ENCODE measurements around the gene C20orf204. TPM values are rescaled to one million over a fixed set of nuclear protein-coding genes. Genes with fewer than 3 reads are reported as not detected.
"Not testable (repeated sequence)": the region's sequence is repeated elsewhere in the genome, so short reads cannot be mapped to it uniquely, and the experiment has no call there.

Gene C20orf204
- polyA plus RNA-seq, 4 donors = 0.91 to 2.4 (median 1.6) TPM

- H3K36me3 ChIP-seq (ENCODE audit: control insufficient read depth in 3 of 3, insufficient read depth in 2 of 3, low read depth in 1 of 3, low read length in 3 of 3) = peaks cover 8 to 77% (median 24%) of the 10 kb centered on the region in 3 donors
- no peaks in the 10 kb centered on the region for H3K4me1 ChIP-seq (ENCODE audit: control insufficient read depth in 3 of 3, insufficient read depth in 2 of 3, low read depth in 1 of 3, low read length in 2 of 3)
- no peak for FAIRE-seq
- no peak for DNase-seq
- H3K27me3 ChIP-seq (ENCODE audit: control insufficient read depth in 3 of 3, insufficient read depth in 3 of 3, low read length in 3 of 3) = no peaks in the 10 kb centered on the region
- H3K9me3 ChIP-seq (ENCODE audit: control insufficient read depth in 2 of 2, insufficient read depth in 1 of 2, low read depth in 1 of 2, low read length in 1 of 2) = peaks cover 0 to 13% of the 10 kb centered on the region in 2 donors
- WGBS, 3 donors = 88 to 93% (median 88%) methylated on average over 8 of the region's 8 CpGs
- peak overlapping the region in 1 of 3 donors; percentile 69 for H3K27ac ChIP-seq (ENCODE audit: low read depth in 1 of 3, low read length in 2 of 3)
- no peak overlapping the region for H3K4me3 ChIP-seq (ENCODE audit: low read depth in 1 of 3, low read length in 3 of 3)
Measured at GRCh38 chr20:64010711-64011237, 25.2 kb upstream of the C20orf204 start.

- FAIRE-seq (no peak), DNase-seq (no peak)
- Histone ChIP-seq H3K36me3 (ENCODE audit: control insufficient read depth in 3 of 3, insufficient read depth in 2 of 3, low read depth in 1 of 3, low read length in 3 of 3) (peaks cover 8 to 78% (median 25%) of the 10 kb centered on the region in 3 donors), H3K27ac (ENCODE audit: low read depth in 1 of 3, low read length in 2 of 3) (peak overlapping the region in 1 of 3 donors; percentile 69), H3K4me1 (ENCODE audit: control insufficient read depth in 3 of 3, insufficient read depth in 2 of 3, low read depth in 1 of 3, low read length in 2 of 3) (no peaks in the 10 kb centered on the region), H3K9me3 (ENCODE audit: control insufficient read depth in 2 of 2, insufficient read depth in 1 of 2, low read depth in 1 of 2, low read length in 1 of 2) (peaks cover 0 to 13% of the 10 kb centered on the region in 2 donors), H3K4me3 (ENCODE audit: low read depth in 1 of 3, low read length in 3 of 3) (no peak overlapping the region), H3K27me3 (ENCODE audit: control insufficient read depth in 3 of 3, insufficient read depth in 3 of 3, low read length in 3 of 3) (no peaks in the 10 kb centered on the region)
- 96 to 98% (median 96%) methylated on average over 16 of the region's 16 CpGs for WGBS, 3 donors
Measured at GRCh38 chr20:64011366-64011779, 24.6 kb upstream of the C20orf204 start.

DNA sequence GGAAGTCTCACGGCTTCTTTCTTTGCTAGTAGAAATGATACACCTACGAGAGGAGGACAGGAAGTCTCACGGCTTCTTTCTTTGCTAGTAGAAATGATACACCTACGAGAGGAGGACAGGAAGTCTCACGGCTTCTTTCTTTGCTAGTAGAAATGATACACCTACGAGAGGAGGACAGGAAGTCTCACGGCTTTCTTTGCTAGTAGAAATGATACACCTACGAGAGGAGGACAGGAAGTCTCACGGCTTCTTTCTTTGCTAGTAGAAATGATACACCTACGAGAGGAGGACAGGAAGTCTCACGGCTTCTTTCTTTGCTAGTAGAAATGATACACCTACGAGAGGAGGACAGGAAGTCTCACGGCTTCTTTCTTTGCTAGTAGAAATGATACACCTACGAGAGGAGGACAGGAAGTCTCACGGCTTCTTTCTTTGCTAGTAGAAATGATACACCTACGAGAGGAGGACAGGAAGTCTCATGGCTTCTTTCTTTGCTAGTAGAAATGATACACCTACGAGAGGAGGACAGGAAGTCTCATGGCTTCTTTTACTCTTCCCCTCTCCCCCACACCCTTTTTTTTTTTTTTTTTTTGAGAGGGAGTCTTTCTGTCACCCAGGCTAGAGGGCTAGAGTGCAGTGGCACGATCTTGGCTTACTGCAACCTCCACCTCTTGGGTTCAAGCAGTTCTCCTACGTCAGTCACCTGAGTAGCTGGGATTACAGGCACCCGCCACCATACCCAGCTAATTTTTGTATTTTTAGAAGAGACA is 23.4 kb upstream of the C20orf204 start:
- 84 to 85% (median 85%) methylated on average over 9 to 10 of the region's 20 CpGs for WGBS, 3 donors
- Histone ChIP-seq H3K9me3 (ENCODE audit: control insufficient read depth in 2 of 2, insufficient read depth in 1 of 2, low read depth in 1 of 2, low read length in 1 of 2) (peaks cover 0 to 13% of the 10 kb centered on the region in 2 donors), H3K36me3 (ENCODE audit: control insufficient read depth in 3 of 3, insufficient read depth in 2 of 3, low read depth in 1 of 3, low read length in 3 of 3) (peaks cover 10 to 75% (median 27%) of the 10 kb centered on the region in 3 donors), H3K27ac (ENCODE audit: low read depth in 1 of 3, low read length in 2 of 3) (peak overlapping the region in 2 of 3 donors; percentile 35 to 50)
- not testable (repeated sequence) for H3K4me3 ChIP-seq (ENCODE audit: low read depth in 1 of 3, low read length in 3 of 3); FAIRE-seq; H3K27me3 ChIP-seq (ENCODE audit: control insufficient read depth in 3 of 3, insufficient read depth in 3 of 3, low read length in 3 of 3); DNase-seq; H3K4me1 ChIP-seq (ENCODE audit: control insufficient read depth in 3 of 3, insufficient read depth in 2 of 3, low read depth in 1 of 3, low read length in 2 of 3)

DNA sequence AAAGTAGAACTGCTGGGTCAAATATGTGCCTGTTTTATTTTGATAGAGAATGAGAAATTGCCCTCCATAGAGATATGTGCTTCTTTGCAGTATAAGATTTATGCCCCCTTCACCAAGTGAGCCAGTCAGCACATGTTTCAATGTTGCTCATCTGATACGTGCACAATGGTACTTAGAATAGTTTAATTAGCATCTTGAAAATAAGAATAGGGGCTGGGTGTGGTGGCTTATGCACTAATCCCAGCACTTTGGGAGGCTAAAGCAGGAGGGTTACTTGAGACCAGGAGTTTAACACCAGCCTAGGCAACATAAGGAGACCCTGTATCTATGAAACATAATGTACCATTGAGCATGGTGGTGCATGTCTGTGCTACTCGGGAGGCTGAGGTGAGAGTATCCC is 20.3 kb upstream of the C20orf204 start:
- no peaks in the 10 kb centered on the region for H3K27me3 ChIP-seq (ENCODE audit: control insufficient read depth in 3 of 3, insufficient read depth in 3 of 3, low read length in 3 of 3)
- H3K27ac ChIP-seq (ENCODE audit: low read depth in 1 of 3, low read length in 2 of 3) = no peak overlapping the region
- no peak overlapping the region for H3K4me3 ChIP-seq (ENCODE audit: low read depth in 1 of 3, low read length in 3 of 3)
- FAIRE-seq = no peak
- no peak for DNase-seq
- WGBS, 3 donors = 93 to 96% (median 94%) methylated on average over 2 of the region's 2 CpGs
- peaks cover 0 to 3% of the 10 kb centered on the region in 2 donors for H3K9me3 ChIP-seq (ENCODE audit: control insufficient read depth in 2 of 2, insufficient read depth in 1 of 2, low read depth in 1 of 2, low read length in 1 of 2)
- no peaks in the 10 kb centered on the region for H3K4me1 ChIP-seq (ENCODE audit: control insufficient read depth in 3 of 3, insufficient read depth in 2 of 3, low read depth in 1 of 3, low read length in 2 of 3)
- peaks cover 21 to 76% (median 31%) of the 10 kb centered on the region in 3 donors for H3K36me3 ChIP-seq (ENCODE audit: control insufficient read depth in 3 of 3, insufficient read depth in 2 of 3, low read depth in 1 of 3, low read length in 3 of 3)

GRCh38 chr20:64021124-64021975 is 14.6 kb upstream of the C20orf204 start:
- Histone ChIP-seq H3K36me3 (ENCODE audit: control insufficient read depth in 3 of 3, insufficient read depth in 2 of 3, low read depth in 1 of 3, low read length in 3 of 3) (peaks cover 19 to 91% (median 25%) of the 10 kb centered on the region in 3 donors), H3K4me1 (ENCODE audit: control insufficient read depth in 3 of 3, insufficient read depth in 2 of 3, low read depth in 1 of 3, low read length in 2 of 3) (peaks cover 0 to 25% (median 2%) of the 10 kb centered on the region in 3 donors), H3K27me3 (ENCODE audit: control insufficient read depth in 3 of 3, insufficient read depth in 3 of 3, low read length in 3 of 3) (no peaks in the 10 kb centered on the region), H3K9me3 (ENCODE audit: control insufficient read depth in 2 of 2, insufficient read depth in 1 of 2, low read depth in 1 of 2, low read length in 1 of 2) (no peaks in the 10 kb centered on the region), H3K4me3 (ENCODE audit: low read depth in 1 of 3, low read length in 3 of 3) (no peak overlapping the region), H3K27ac (ENCODE audit: low read depth in 1 of 3, low read length in 2 of 3) (no peak overlapping the region)
- FAIRE-seq (no peak), DNase-seq (no peak)
- 96 to 98% (median 96%) methylated on average over 36 of the region's 36 CpGs for WGBS, 3 donors

DNA sequence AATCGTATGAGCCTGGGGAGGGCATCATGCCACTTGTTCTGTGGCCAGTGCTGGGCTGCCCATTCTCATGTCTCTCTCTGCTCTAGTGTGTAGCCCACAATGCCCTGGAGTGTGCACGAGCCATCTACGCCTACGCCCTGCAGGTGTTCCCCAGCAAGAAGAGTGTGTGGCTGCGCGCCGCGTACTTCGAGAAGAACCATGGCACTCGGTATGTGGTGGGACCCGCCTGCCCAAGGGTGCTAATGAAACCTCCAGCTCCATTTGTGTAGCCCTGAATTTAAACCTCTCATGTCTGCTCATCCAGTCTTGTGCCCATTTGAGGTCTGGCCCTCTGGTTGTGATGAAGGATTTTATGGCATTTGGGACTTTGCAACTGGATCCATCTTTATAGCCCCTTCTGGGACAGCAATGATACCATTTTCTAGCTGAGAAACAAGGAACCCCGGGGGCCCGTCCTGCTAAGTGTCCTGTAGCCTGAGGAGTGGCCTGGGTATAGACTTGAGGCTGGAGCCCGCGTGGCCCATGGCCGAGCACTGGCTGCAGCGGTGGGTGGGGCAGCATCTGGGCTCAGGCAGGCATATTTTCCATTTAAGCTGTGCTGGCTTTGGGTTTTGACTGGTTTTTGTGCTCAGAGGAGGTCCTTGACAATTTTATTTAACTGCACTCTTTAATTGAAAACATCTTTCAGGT is 13.2 kb upstream of the C20orf204 start:
- WGBS, 3 donors = 96% methylated on average over 17 of the region's 17 CpGs
- Histone ChIP-seq H3K4me1 (ENCODE audit: control insufficient read depth in 3 of 3, insufficient read depth in 2 of 3, low read depth in 1 of 3, low read length in 2 of 3) (peaks cover 0 to 25% (median 2%) of the 10 kb centered on the region in 3 donors), H3K36me3 (ENCODE audit: control insufficient read depth in 3 of 3, insufficient read depth in 2 of 3, low read depth in 1 of 3, low read length in 3 of 3) (peaks cover 20 to 96% (median 29%) of the 10 kb centered on the region in 3 donors), H3K27me3 (ENCODE audit: control insufficient read depth in 3 of 3, insufficient read depth in 3 of 3, low read length in 3 of 3) (peaks cover 0 to 12% (median 0%) of the 10 kb centered on the region in 3 donors), H3K27ac (ENCODE audit: low read depth in 1 of 3, low read length in 2 of 3) (no peak overlapping the region), H3K9me3 (ENCODE audit: control insufficient read depth in 2 of 2, insufficient read depth in 1 of 2, low read depth in 1 of 2, low read length in 1 of 2) (no peaks in the 10 kb centered on the region), H3K4me3 (ENCODE audit: low read depth in 1 of 3, low read length in 3 of 3) (no peak overlapping the region)
- FAIRE-seq (no peak), DNase-seq (no peak)

DNA sequence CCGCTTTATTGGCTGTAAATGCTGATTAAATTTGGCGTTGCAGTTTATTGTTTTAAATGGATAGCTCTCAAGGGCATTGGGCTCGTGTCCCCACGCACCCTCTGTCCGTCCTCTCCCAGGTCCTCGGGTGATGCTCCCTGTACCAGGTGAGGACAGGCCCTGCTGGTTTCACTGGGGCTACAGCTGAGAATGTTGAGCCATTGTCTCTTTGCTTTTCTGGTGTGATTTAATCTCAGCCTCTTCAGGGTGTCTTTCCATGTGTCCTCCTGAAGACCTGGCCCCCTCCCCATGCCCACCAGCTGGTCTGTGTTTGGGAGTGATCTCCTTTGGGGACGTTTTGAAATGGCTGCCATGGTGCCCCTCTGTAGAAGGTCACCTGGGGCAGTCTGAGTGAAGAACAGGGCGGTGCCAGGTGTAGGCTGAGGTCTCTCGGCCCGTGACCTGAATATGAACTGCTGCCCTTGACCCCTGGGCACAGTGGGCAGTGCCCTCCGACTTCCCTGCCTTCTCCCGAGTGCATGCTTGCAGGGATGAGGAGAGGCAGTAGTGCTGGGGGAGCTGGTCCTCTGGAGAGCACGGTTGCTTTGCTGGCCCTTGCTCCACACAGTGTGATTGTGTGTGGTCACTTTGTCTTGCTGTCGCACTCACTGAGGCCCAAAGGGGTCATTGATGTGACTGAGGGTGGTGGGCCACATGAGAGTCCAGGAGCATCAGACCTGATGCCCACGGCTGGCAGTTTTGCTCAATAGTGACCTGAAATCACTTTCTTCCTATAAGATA is 12.4 kb upstream of the C20orf204 start:
- FAIRE-seq (no peak), DNase-seq (no peak)
- Histone ChIP-seq H3K36me3 (ENCODE audit: control insufficient read depth in 3 of 3, insufficient read depth in 2 of 3, low read depth in 1 of 3, low read length in 3 of 3) (peaks cover 18 to 96% (median 29%) of the 10 kb centered on the region in 3 donors), H3K9me3 (ENCODE audit: control insufficient read depth in 2 of 2, insufficient read depth in 1 of 2, low read depth in 1 of 2, low read length in 1 of 2) (no peaks in the 10 kb centered on the region), H3K27me3 (ENCODE audit: control insufficient read depth in 3 of 3, insufficient read depth in 3 of 3, low read length in 3 of 3) (peaks cover 0 to 12% (median 0%) of the 10 kb centered on the region in 3 donors), H3K4me1 (ENCODE audit: control insufficient read depth in 3 of 3, insufficient read depth in 2 of 3, low read depth in 1 of 3, low read length in 2 of 3) (peaks cover 0 to 25% (median 2%) of the 10 kb centered on the region in 3 donors), H3K4me3 (ENCODE audit: low read depth in 1 of 3, low read length in 3 of 3) (no peak overlapping the region), H3K27ac (ENCODE audit: low read depth in 1 of 3, low read length in 2 of 3) (no peak overlapping the region)
- WGBS, 3 donors = 37 to 69% (median 50%) methylated on average over 15 of the region's 15 CpGs

All from small intestine (tissue), 7 donors.